HepG2 (cell line): ENCODE measurements around the gene ZNF526. TPM values are rescaled to one million over a fixed set of nuclear protein-coding genes. Genes with fewer than 3 reads are reported as not detected.

Experiments
- ELF4 ChIP-seq: sonication (generic); formaldehyde crosslinking; IDR thresholded peaks from 2 replicates; pipeline ENCODE4 v1.5.0; 2020; ENCODE audit warnings: missing genetic modification reagents, mild to moderate bottlenecking, moderate library complexity, borderline replicate concordance
- KDM5B ChIP-seq: sonication (generic); formaldehyde crosslinking; IDR thresholded peaks from 2 replicates; pipeline ENCODE4 v1.4.0; 2020; ENCODE audit warnings: missing genetic modification reagents, mild to moderate bottlenecking, borderline replicate concordance
- KLF6 ChIP-seq: IDR thresholded peaks from 2 replicates; pipeline ENCODE4 v1.8.0; 2016; ENCODE audit warnings: missing biosample characterization, missing genetic modification reagents
- MTF2 ChIP-seq: sonication (generic); formaldehyde crosslinking; IDR thresholded peaks from 2 replicates; pipeline ENCODE4 v1.5.0; 2020; ENCODE audit warnings: missing genetic modification reagents, borderline replicate concordance
- NRL ChIP-seq: sonication (generic); formaldehyde crosslinking; IDR thresholded peaks from 2 replicates; pipeline ENCODE4 v1.5.0; 2020; ENCODE audit warnings: missing genetic modification reagents, mild to moderate bottlenecking, moderate library complexity, borderline replicate concordance
- RAD21 ChIP-seq: fragments of 450-650 bp; formaldehyde crosslinking; IDR thresholded peaks from 2 replicates; pipeline ENCODE4 v1.5.0; 2020; ENCODE audit warnings: mild to moderate bottlenecking
- SAP130 ChIP-seq: IDR thresholded peaks from 2 replicates; pipeline ENCODE4 v1.6.1; 2016; ENCODE audit warnings: low read depth
- SP5 ChIP-seq: IDR thresholded peaks from 2 replicates; pipeline ENCODE4 v1.6.1; 2016; ENCODE audit warnings: low read depth, borderline replicate concordance
- STAT5B ChIP-seq: sonication (generic); formaldehyde crosslinking; IDR thresholded peaks from 2 replicates; pipeline ENCODE4 v1.4.0; 2020; ENCODE audit warnings: missing genetic modification reagents
- THAP11 ChIP-seq: IDR thresholded peaks from 2 replicates; pipeline ENCODE4 v1.6.1; 2016; ENCODE audit warnings: missing biosample characterization, missing genetic modification reagents
- ZC3H4 ChIP-seq: sonication (generic); formaldehyde crosslinking; IDR thresholded peaks from 2 replicates; pipeline ENCODE4 v1.4.0; 2020; ENCODE audit warnings: missing genetic modification reagents, borderline replicate concordance
- ZNF251 ChIP-seq: sonication (generic); formaldehyde crosslinking; IDR thresholded peaks from 2 replicates; pipeline ENCODE4 v1.9.0; 2021; ENCODE audit warnings: mild to moderate bottlenecking, missing genetic modification reagents
- ZNF614 ChIP-seq: IDR thresholded peaks from 2 replicates; pipeline ENCODE4 v1.6.1; 2018; ENCODE audit warnings: missing biosample characterization, missing genetic modification reagents, inconsistent platforms, borderline replicate concordance
- ZNF670 ChIP-seq: sonication (generic); formaldehyde crosslinking; IDR thresholded peaks from 2 replicates; pipeline ENCODE4 v1.8.0; 2022; ENCODE audit warnings: mild to moderate bottlenecking, missing genetic modification reagents, borderline replicate concordance
- ZNF747 ChIP-seq: sonication (generic); formaldehyde crosslinking; IDR thresholded peaks from 2 replicates; pipeline ENCODE4 v1.8.1; 2023; ENCODE audit warnings: missing genetic modification reagents, mild to moderate bottlenecking, borderline replicate concordance
- ZNF83 ChIP-seq: sonication (generic); formaldehyde crosslinking; IDR thresholded peaks from 2 replicates; pipeline ENCODE4 v1.4.0; 2020; ENCODE audit warnings: missing genetic modification reagents, mild to moderate bottlenecking, borderline replicate concordance
- ZSCAN25 ChIP-seq: sonication (generic); formaldehyde crosslinking; IDR thresholded peaks from 2 replicates; pipeline ENCODE4 v1.8.0; 2022; ENCODE audit warnings: mild to moderate bottlenecking, missing genetic modification reagents
- polyA plus RNA-seq, 8 experiments: library from polyadenylated mRNA; depleted of rRNA in 3 of 8; stranded (reverse) in 7 of 8; unstranded in 1 of 8; fragments of >200 nt; fragmentation: Illumina TruSeq in 4 of 8; extraction: Trizol in 4 of 8; gene quantifications; 2 replicates each; pipeline versions ENCODE4 v1.2.1 to v1.2.3, GENCODE V29; 2011 to 2016; ENCODE audit warnings: low read depth in 4 of 8, missing spikeins in 1 of 8, mixed read lengths in 1 of 8; ENCODE audit not compliant: insufficient read depth in 1 of 8
- total RNA-seq, 5 experiments: library from RNA; depleted of rRNA; stranded (reverse); fragments of >200 nt; fragmentation: Illumina TruSeq; extraction: Trizol; gene quantifications; 2 replicates each; pipeline ENCODE4 v1.2.3, GENCODE V29; 2016; ENCODE audit warnings: low read depth in 1 of 5
- TF ChIP-seq, protein P1 (sequence below): sonication (generic); formaldehyde crosslinking; IDR thresholded peaks from 2 replicates; pipeline ENCODE4 v1.5.1; 2020; ENCODE audit warnings: missing genetic modification reagents, mild to moderate bottlenecking, borderline replicate concordance
- TF ChIP-seq, protein P2 (sequence below): sonication (generic); formaldehyde crosslinking; IDR thresholded peaks from 2 replicates; pipeline ENCODE4 v1.5.1; 2020; ENCODE audit warnings: mild to moderate bottlenecking, missing genetic modification reagents, borderline replicate concordance
- TF ChIP-seq, protein P3 (sequence below): sonication (generic); formaldehyde crosslinking; IDR thresholded peaks from 2 replicates; pipeline ENCODE4 v1.5.0; 2020; ENCODE audit warnings: mild to moderate bottlenecking, missing genetic modification reagents
- TF ChIP-seq, protein P4 (sequence below): sonication (generic); formaldehyde crosslinking; IDR thresholded peaks from 2 replicates; pipeline ENCODE4 v1.5.1; 2020; ENCODE audit warnings: missing genetic modification reagents, mild to moderate bottlenecking, borderline replicate concordance

The ZNF526 gene
- total and polyA plus RNA-seq, 2 of the 13 experiments (the other 11 are each of a cell fraction or from before 2014, with no cell fraction given): 3.3 to 8.4 TPM

DNA sequence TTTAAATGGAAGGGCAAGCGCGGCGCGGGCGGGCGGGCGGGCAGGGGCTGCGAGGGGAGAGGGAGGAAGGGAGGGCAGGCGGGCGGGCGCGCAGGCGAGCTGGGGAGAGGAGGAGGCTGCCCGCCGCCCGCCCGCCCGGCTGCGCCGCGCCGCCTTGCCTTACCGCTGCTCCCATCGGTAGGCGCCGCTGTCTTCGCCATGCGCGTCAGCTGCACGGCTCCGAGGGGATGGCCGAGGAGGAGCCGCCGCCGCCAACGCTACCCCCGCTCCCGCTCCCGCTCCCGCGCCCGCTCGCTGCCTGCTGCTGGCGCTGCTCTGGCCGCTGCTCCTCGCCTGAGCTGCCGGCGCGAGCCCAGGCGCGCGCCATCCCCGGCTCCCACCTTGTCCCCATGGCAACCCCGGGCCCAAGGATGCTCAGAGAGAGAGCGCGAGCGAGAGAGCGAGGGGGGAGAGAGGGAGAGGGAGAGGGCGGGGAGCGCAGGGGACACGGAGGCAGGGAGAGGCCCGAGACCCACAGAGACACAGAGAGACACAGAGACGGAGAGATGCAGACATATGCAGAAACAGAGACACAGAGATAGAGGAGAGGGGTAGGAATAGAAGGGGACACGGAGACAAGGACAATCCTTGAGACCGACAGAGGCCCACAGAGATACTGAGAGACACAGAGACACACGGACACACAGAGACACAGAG, 43.0 kb upstream of the ZNF526 start (continued):
- TF ChIP-seq ZNF614 (CRISPR knock-in tag) (no peak), KLF6 (CRISPR knock-in tag) (no peak), NRL (CRISPR knock-in tag) (no peak), SAP130 (no peak), KDM5B (CRISPR knock-in tag) (peak; percentile 42; the same call in 1 of the 2 replicates), SP5 (CRISPR knock-in tag) (no peak), ZNF747 (CRISPR knock-in tag) (no peak), MTF2 (CRISPR knock-in tag) (peak; percentile 74; the same call in 1 of the 2 replicates), ZNF251 (CRISPR knock-in tag) (no peak), STAT5B (CRISPR knock-in tag) (no peak), ELF4 (no peak), ZNF670 (CRISPR knock-in tag) (no peak), THAP11 (peak; percentile 16; the same call in 1 of the 2 replicates), ZSCAN25 (CRISPR knock-in tag) (no peak), ZNF83 (CRISPR knock-in tag) (no peak), RAD21 (CRISPR knock-in tag) (0 out of 2 replicates have a peak, but pooled peaks have one; percentile 11), ZC3H4 (CRISPR knock-in tag) (no peak)
- TF ChIP-seq, protein P1, sequence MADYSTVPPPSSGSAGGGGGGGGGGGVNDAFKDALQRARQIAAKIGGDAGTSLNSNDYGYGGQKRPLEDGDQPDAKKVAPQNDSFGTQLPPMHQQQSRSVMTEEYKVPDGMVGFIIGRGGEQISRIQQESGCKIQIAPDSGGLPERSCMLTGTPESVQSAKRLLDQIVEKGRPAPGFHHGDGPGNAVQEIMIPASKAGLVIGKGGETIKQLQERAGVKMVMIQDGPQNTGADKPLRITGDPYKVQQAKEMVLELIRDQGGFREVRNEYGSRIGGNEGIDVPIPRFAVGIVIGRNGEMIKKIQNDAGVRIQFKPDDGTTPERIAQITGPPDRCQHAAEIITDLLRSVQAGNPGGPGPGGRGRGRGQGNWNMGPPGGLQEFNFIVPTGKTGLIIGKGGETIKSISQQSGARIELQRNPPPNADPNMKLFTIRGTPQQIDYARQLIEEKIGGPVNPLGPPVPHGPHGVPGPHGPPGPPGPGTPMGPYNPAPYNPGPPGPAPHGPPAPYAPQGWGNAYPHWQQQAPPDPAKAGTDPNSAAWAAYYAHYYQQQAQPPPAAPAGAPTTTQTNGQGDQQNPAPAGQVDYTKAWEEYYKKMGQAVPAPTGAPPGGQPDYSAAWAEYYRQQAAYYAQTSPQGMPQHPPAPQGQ (CRISPR knock-in tag): no peak
- TF ChIP-seq, protein P2, sequence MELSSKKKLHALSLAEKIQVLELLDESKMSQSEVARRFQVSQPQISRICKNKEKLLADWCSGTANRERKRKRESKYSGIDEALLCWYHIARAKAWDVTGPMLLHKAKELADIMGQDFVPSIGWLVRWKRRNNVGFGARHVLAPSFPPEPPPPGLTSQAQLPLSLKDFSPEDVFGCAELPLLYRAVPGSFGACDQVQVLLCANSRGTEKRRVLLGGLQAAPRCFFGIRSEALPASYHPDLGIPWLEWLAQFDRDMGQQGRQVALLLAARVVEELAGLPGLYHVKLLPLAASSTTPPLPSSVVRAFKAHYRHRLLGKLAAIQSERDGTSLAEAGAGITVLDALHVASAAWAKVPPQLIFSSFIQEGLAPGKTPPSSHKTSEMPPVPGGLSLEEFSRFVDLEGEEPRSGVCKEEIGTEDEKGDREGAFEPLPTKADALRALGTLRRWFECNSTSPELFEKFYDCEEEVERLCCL (CRISPR knock-in tag): no peak
- TF ChIP-seq, protein P3, sequence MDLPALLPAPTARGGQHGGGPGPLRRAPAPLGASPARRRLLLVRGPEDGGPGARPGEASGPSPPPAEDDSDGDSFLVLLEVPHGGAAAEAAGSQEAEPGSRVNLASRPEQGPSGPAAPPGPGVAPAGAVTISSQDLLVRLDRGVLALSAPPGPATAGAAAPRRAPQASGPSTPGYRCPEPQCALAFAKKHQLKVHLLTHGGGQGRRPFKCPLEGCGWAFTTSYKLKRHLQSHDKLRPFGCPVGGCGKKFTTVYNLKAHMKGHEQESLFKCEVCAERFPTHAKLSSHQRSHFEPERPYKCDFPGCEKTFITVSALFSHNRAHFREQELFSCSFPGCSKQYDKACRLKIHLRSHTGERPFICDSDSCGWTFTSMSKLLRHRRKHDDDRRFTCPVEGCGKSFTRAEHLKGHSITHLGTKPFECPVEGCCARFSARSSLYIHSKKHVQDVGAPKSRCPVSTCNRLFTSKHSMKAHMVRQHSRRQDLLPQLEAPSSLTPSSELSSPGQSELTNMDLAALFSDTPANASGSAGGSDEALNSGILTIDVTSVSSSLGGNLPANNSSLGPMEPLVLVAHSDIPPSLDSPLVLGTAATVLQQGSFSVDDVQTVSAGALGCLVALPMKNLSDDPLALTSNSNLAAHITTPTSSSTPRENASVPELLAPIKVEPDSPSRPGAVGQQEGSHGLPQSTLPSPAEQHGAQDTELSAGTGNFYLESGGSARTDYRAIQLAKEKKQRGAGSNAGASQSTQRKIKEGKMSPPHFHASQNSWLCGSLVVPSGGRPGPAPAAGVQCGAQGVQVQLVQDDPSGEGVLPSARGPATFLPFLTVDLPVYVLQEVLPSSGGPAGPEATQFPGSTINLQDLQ: no peak
- TF ChIP-seq, protein P4, sequence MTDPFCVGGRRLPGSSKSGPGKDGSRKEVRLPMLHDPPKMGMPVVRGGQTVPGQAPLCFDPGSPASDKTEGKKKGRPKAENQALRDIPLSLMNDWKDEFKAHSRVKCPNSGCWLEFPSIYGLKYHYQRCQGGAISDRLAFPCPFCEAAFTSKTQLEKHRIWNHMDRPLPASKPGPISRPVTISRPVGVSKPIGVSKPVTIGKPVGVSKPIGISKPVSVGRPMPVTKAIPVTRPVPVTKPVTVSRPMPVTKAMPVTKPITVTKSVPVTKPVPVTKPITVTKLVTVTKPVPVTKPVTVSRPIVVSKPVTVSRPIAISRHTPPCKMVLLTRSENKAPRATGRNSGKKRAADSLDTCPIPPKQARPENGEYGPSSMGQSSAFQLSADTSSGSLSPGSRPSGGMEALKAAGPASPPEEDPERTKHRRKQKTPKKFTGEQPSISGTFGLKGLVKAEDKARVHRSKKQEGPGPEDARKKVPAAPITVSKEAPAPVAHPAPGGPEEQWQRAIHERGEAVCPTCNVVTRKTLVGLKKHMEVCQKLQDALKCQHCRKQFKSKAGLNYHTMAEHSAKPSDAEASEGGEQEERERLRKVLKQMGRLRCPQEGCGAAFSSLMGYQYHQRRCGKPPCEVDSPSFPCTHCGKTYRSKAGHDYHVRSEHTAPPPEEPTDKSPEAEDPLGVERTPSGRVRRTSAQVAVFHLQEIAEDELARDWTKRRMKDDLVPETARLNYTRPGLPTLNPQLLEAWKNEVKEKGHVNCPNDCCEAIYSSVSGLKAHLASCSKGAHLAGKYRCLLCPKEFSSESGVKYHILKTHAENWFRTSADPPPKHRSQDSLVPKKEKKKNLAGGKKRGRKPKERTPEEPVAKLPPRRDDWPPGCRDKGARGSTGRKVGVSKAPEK: no peak
